Measurements from ENCODE around the gene NELL1. TPM values are rescaled to one million over a fixed set of nuclear protein-coding genes. Genes with fewer than 3 reads are reported as not detected.

Gene NELL1
- polyA plus RNA-seq, 2 of the 4 experiments (the other 2 are of a cell fraction) = not detected

- ChIA-PET POLR2A (no interaction called here), CTCF (no interaction called here)
- no peaks in the 10 kb centered on the region for H3K4me1 ChIP-seq
- TF ChIP-seq CBX8 (IDR thresholded peaks at IDR 0.05) (no peak), EP300 (IDR thresholded peaks at IDR 0.05) (no peak), HOXA7 (CRISPR knock-in tag; IDR thresholded peaks at IDR 0.05) (no peak), SREBF2 (IDR thresholded peaks at IDR 0.05) (no peak), REST (IDR thresholded peaks at IDR 0.05) (no peak), PBX3 (IDR thresholded peaks at IDR 0.05) (no peak), EHMT2 (IDR thresholded peaks at IDR 0.05; ENCODE audit: low read depth) (no peak), PHF8 (IDR thresholded peaks at IDR 0.05; ENCODE audit: borderline replicate concordance, low read depth) (no peak), RNF2 (IDR thresholded peaks at IDR 0.05; ENCODE audit: borderline replicate concordance, low read depth) (no peak), BHLHE40 (IDR thresholded peaks at IDR 0.05; ENCODE audit: low read depth, low read length) (no peak), POLR2A (IDR thresholded peaks at IDR 0.05; ENCODE audit: low read length) (no peak), NR3C1 (IDR thresholded peaks at IDR 0.05) (no peak), RFX5 (IDR thresholded peaks at IDR 0.05) (no peak), ESRRA (IDR thresholded peaks at IDR 0.05; ENCODE audit: borderline replicate concordance, low read length) (no peak)
- TF ChIP-seq, protein P1, sequence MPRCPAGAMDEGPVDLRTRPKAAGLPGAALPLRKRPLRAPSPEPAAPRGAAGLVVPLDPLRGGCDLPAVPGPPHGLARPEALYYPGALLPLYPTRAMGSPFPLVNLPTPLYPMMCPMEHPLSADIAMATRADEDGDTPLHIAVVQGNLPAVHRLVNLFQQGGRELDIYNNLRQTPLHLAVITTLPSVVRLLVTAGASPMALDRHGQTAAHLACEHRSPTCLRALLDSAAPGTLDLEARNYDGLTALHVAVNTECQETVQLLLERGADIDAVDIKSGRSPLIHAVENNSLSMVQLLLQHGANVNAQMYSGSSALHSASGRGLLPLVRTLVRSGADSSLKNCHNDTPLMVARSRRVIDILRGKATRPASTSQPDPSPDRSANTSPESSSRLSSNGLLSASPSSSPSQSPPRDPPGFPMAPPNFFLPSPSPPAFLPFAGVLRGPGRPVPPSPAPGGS (IDR thresholded peaks at IDR 0.05) = no peak
- TF ChIP-seq, protein P2, sequence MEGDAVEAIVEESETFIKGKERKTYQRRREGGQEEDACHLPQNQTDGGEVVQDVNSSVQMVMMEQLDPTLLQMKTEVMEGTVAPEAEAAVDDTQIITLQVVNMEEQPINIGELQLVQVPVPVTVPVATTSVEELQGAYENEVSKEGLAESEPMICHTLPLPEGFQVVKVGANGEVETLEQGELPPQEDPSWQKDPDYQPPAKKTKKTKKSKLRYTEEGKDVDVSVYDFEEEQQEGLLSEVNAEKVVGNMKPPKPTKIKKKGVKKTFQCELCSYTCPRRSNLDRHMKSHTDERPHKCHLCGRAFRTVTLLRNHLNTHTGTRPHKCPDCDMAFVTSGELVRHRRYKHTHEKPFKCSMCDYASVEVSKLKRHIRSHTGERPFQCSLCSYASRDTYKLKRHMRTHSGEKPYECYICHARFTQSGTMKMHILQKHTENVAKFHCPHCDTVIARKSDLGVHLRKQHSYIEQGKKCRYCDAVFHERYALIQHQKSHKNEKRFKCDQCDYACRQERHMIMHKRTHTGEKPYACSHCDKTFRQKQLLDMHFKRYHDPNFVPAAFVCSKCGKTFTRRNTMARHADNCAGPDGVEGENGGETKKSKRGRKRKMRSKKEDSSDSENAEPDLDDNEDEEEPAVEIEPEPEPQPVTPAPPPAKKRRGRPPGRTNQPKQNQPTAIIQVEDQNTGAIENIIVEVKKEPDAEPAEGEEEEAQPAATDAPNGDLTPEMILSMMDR (IDR thresholded peaks at IDR 0.05) = no peak
- TF ChIP-seq, protein P3, sequence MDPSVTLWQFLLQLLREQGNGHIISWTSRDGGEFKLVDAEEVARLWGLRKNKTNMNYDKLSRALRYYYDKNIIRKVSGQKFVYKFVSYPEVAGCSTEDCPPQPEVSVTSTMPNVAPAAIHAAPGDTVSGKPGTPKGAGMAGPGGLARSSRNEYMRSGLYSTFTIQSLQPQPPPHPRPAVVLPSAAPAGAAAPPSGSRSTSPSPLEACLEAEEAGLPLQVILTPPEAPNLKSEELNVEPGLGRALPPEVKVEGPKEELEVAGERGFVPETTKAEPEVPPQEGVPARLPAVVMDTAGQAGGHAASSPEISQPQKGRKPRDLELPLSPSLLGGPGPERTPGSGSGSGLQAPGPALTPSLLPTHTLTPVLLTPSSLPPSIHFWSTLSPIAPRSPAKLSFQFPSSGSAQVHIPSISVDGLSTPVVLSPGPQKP (IDR thresholded peaks at IDR 0.05; ENCODE audit: low read depth, low read length) = no peak
- DNase-seq (ENCODE audit: low read depth in 1 of 2, low spot score in 1 of 2) (no peak), FAIRE-seq (no peak), ATAC-seq (no peak)
- no peak overlapping the region for H3K4me3 ChIP-seq
- WGBS (ENCODE audit: missing lambda C conversion rate) = 6% methylated on average over 8 of the region's 8 CpGs
- no peak overlapping the region for H3K27ac ChIP-seq
- no peak overlapping the region for H3K4me2 ChIP-seq
- no peaks in the 10 kb centered on the region for H3K9me3 ChIP-seq
Observed at GRCh38 chr11:21205205-21205604, 535.8 kb downstream of the NELL1 start.

DNA sequence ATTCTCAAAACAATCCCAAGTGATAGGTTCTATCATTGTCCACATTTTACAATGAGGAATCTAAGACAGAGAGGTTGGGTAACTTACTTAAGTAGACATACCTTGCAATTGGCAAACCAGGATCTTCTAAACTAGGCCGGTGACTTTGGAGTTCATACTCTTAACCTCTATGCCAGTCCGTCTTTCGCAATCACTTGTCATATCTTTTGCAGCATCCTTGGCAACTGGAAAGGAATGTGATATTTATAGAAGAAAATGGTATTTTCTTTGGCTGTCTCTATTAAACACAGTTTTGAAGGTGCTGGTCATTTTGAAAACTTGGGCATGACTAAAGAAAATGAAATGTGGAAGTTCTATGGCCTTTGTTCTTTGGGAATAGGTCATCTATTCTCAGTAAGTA is 556.5 kb downstream of the NELL1 start:
- CTCF ChIA-PET = no interaction called here
- H3K4me1 ChIP-seq = no peaks in the 10 kb centered on the region
- no peak for TF ChIP-seq RNF2 (IDR thresholded peaks at IDR 0.05; ENCODE audit: borderline replicate concordance, low read depth)
- no peak for TF ChIP-seq POLR2AphosphoS2 (conservative IDR thresholded peaks at IDR 0.05; ENCODE audit: low read length)
- no peak for TF ChIP-seq FOSL2 (IDR thresholded peaks at IDR 0.05)
- no peak for TF ChIP-seq FOSL2 (CRISPR knock-in tag; IDR thresholded peaks at IDR 0.05)
- no peak for TF ChIP-seq HOXA7 (CRISPR knock-in tag; IDR thresholded peaks at IDR 0.05)
- no peak for TF ChIP-seq RCOR1 (IDR thresholded peaks at IDR 0.05; ENCODE audit: low read depth, low read length)
- TF ChIP-seq HEYL (CRISPR knock-in tag; IDR thresholded peaks at IDR 0.05) = no peak
- TF ChIP-seq KDM5A (IDR thresholded peaks at IDR 0.05) = no peak
- TF ChIP-seq BHLHE40 (IDR thresholded peaks at IDR 0.05; ENCODE audit: low read depth, low read length) = no peak
- TF ChIP-seq, protein P3 (IDR thresholded peaks at IDR 0.05; ENCODE audit: low read depth, low read length) = no peak
- no peak for TF ChIP-seq HOXB13 (CRISPR knock-in tag; IDR thresholded peaks at IDR 0.05; ENCODE audit: low read depth)
- TF ChIP-seq EP300 (IDR thresholded peaks at IDR 0.05) = no peak
- no peak for TF ChIP-seq REST (IDR thresholded peaks at IDR 0.05)

More for the DNA sequence above, 556.5 kb downstream of the NELL1 start:
- DNase-seq (ENCODE audit: low read depth in 1 of 2, low spot score in 1 of 2) (no peak), FAIRE-seq (no peak), ATAC-seq (no peak)
- H3K4me2 ChIP-seq = no peak overlapping the region
- H3K9me3 ChIP-seq = no peaks in the 10 kb centered on the region; the same call in 2 of the 3 replicates
- H3K27ac ChIP-seq = no peak overlapping the region
- 15% methylated on average over 3 of the region's 3 CpGs for WGBS (ENCODE audit: missing lambda C conversion rate)
- no peak overlapping the region for H3K4me3 ChIP-seq
- POLR2A ChIA-PET = no interaction called here

Measured in A549 (cell line).